ENCODE data around the gene SELE.
"Not testable (repeated sequence)": the region's sequence is repeated elsewhere in the genome, so short reads cannot be mapped to it uniquely, and the experiment has no call there.

SELE gene

GRCh38 chr1:169741666-169742394 is 8.0 kb upstream of the SELE start:
- TF ChIP-seq ZNF274 (IDR thresholded peaks at IDR 0.05; ENCODE audit: low read depth, low read length): no peak
- no peak overlapping the region for H3K4me3 ChIP-seq (ENCODE audit: low read length)

DNA sequence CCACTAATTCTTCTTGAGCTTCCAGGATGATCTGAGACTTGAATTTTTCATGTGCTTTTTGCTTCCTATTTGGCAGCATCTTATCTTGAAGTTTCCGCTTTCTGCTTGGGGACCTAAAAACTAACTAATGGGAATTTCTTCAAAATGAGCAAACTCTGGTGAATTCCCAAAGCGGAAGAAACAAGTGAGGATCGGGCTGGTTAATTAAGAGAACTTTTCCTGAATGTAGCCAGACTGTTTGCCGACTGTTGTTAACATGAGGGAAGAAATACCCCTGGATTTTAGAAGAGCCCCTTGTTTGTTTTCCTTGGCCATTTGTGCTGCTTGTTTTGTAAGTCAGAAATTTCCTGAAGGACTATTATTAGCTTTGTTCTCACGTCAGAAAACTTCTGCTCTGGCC is 6.1 kb upstream of the SELE start:
- no peak for TF ChIP-seq ZNF274 (IDR thresholded peaks at IDR 0.05; ENCODE audit: low read depth, low read length)
- H3K4me3 ChIP-seq (ENCODE audit: low read length): no peak overlapping the region

DNA sequence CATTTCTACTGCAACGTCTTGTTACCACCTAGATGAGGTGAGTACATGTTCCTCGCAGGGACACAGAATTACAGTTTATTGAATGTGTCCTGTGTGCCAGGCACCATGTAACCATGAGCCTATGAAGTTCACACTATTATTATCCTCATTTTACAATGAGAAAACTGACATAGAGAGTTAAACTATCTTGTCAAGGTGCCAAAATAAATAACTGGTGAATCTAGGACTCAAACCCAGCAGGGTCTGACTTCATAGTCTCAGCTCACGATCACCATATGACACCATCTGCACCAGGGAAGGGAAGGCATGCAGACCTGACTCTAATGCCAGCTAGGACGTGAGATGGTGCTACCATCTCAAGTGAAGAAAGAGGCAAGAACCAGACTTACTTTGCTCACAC is 2.4 kb downstream of the SELE start:
- TF ChIP-seq ZNF274 (IDR thresholded peaks at IDR 0.05; ENCODE audit: low read depth, low read length): no peak
- H3K4me3 ChIP-seq (ENCODE audit: low read length): no peak overlapping the region

GRCh38 chr1:169729991-169730390 is 3.9 kb downstream of the SELE start:
- TF ChIP-seq ZNF274 (IDR thresholded peaks at IDR 0.05; ENCODE audit: low read depth, low read length): no peak
- no peak overlapping the region for H3K4me3 ChIP-seq (ENCODE audit: low read length)

DNA sequence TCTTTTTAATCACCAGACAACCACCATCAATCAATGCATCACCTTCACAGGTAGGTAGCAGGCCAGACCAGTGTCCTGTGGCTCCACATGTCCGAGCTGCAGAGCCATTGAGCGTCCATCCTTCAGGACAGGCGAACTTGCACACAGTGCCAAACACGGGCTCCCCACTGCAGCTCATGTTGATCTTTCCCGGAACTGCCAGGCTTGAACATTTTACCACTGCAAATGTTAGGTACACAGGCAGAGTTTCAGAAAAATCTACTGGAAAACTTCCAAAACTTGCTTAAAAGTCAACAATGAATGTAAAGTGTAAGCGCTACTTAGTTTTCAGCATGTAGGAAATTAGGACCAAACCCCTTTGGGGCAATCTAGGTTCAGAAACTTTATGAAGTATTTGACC is 6.6 kb downstream of the SELE start:
- TF ChIP-seq ZNF274 (IDR thresholded peaks at IDR 0.05; ENCODE audit: low read depth, low read length): no peak
- no peak overlapping the region for H3K4me3 ChIP-seq (ENCODE audit: low read length)

- no peak for TF ChIP-seq ZNF274 (IDR thresholded peaks at IDR 0.05; ENCODE audit: low read depth, low read length)
- H3K4me3 ChIP-seq (ENCODE audit: low read length): no peak overlapping the region
These were observed 7.0 kb downstream of the SELE start for GRCh38 chr1:169726851-169727250.

DNA sequence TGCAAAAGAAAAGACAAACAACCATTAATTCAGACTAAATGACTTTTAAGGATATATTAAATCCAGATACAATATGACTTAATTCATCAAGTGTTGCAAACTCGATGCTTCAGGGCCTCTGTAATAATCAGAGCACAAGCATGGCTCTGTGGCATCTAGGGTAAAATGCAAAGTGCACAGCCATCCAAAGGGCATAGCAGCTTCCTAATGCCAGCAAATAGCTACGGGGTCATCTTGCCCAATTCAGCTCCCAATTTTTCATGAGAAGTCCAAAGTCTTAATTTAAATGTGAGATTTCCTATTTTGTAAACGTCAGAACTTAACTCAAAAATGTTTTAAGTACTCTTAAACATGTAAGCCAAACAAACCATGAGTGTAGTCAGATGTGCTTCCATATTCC is 7.9 kb downstream of the SELE start:
- no peak for TF ChIP-seq ZNF274 (IDR thresholded peaks at IDR 0.05; ENCODE audit: low read depth, low read length)

GRCh38 chr1:169724168-169724567 is 9.7 kb downstream of the SELE start:
- no peak overlapping the region for H3K4me3 ChIP-seq (ENCODE audit: low read length)
- TF ChIP-seq ZNF274 (IDR thresholded peaks at IDR 0.05; ENCODE audit: low read depth, low read length): no peak

More for the DNA sequence above, 7.9 kb downstream of the SELE start:
- no peak overlapping the region for H3K4me3 ChIP-seq (ENCODE audit: low read length)

DNA sequence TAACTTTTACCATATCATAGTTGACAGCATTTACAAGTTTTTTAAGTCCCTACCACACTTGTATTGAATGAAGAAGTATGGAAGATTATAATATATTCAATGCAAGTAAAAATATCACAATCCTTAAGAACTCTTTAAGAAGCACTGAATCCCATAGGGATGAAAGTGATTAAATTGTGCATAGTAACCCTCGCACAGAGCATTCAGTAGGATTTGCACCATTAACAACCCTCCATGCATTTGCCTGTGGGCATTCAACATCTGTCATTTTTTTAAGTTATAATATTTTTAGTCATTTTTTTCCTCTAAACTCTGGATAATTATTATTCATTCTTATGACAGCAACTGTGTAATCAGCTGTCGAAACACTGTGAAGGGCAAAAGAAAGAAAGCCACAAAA is 10.1 kb downstream of the SELE start:
- TF ChIP-seq ZNF274 (IDR thresholded peaks at IDR 0.05; ENCODE audit: low read depth, low read length): no peak
- no peak overlapping the region for H3K4me3 ChIP-seq (ENCODE audit: low read length)

DNA sequence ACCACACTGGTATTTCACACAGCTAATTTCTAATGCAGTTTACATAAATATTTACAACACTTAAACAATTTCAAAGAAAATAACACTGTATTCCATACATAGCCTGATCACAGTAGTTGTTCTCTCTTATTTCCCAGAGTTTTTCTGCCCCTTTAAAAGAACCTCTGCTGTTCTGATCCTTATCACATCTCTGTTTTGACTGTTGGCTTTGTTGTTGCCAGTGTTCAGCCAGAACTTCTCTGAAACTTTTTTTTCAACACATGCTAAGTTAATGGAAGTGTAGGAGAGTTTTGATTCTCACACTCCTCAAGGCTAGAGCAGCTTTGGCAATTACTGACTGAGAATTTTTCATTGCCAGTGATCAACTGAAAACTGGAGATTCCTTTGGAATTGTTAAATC is 11.1 kb downstream of the SELE start:
- H3K4me3 ChIP-seq (ENCODE audit: low read length): no peak overlapping the region
- no peak for TF ChIP-seq ZNF274 (IDR thresholded peaks at IDR 0.05; ENCODE audit: low read depth, low read length)

GRCh38 chr1:169715100-169715499 is 18.8 kb downstream of the SELE start:
- not testable (repeated sequence) for H3K4me3 ChIP-seq (ENCODE audit: low read length)

DNA sequence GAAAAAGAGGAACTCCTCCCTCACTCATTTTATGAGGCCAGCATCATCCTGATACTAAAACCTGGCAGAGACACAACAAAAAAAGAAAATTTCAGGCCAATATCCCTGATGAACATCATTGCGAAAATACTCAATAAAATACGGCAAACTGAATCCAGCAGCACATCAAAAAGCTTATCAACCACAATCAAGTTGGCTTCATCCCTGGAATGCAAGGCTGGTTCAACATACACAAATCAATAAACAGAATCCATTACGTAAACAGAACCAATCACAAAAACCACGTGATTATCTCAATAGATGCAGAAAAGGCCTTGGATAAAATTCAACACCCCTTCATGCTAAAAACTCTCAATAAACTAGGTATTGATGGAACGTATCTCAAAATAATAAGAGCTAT is 20.8 kb downstream of the SELE start:
- H3K4me3 ChIP-seq (ENCODE audit: low read length): not testable (repeated sequence)

- no peak for TF ChIP-seq ZNF274 (IDR thresholded peaks at IDR 0.05; ENCODE audit: low read depth, low read length)
- H3K4me3 ChIP-seq (ENCODE audit: low read length): no peak overlapping the region
These were observed 21.6 kb downstream of the SELE start for GRCh38 chr1:169712309-169712631.

DNA sequence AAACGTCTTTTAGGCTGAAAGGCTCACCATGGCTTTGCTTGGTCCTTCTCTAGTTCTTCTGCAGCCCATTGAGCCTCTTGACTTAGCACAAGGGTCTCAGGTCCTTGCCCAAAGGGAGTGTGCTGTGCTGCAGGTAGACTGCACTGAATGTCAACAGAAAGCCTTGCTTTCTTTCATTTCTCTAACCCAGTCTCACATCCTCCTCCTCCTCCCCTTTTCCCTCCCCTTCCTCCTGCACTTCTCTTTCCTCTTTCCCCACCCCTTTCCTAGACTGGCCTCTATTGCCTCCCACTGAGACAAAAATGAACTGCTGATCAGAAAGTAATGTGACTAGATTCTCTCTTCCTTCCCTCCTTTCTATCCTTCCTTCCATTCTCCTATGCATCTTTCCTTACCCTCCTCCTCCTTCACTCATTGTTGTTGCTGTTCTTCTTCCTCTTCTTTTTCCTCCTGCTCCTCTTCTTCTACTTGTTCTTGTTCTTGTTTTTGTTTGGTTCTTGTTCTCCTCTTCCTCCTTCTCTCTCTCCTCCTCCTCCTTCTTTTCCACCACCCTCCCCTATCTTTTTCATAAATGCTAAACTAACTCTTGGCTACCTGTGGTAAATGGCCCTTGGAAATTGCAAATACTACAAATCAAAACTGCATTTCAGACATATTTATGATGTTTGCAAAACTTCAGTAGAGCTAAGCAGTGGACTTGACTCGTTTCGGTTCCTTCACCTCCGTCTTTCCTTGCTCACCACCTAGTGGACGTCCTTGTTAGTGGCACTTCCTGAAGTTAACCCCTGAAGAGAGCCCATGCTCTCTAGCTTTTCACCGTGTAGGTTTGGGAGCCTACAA is 22.2 kb downstream of the SELE start, which contains the start of gene SELL:
Gene SELL, minus strand, starts transcription at position 152 of the 840 bp plus-strand sequence. Its CDS starts 122 bp downstream, at position 30.
- H3K4me3 ChIP-seq (ENCODE audit: low read length): peak within 1 kb of the TSS; percentile 67

GRCh38 chr1:169708647-169709046 is 25.2 kb downstream of the SELE start:
- TF ChIP-seq ZNF274 (IDR thresholded peaks at IDR 0.05; ENCODE audit: low read depth, low read length): no peak
- H3K4me3 ChIP-seq (ENCODE audit: low read length): peak overlapping the region; percentile 1; the same call in 1 of the 2 replicates

More for the DNA sequence above, 22.2 kb downstream of the SELE start, which contains the start of gene SELL:
- no peak for TF ChIP-seq ZNF274 (IDR thresholded peaks at IDR 0.05; ENCODE audit: low read depth, low read length)

All from GM08714 (cell line).